OCI-LY7 (cell line): ENCODE measurements around the gene UBE2L3.
A peak's percentile ranks its signal among the peaks of the same experiment; 100 is the strongest.

Source experiments
- CTCF ChIP-seq: fragments of 200-600 bp; sonication (generic); conservative IDR thresholded peaks from 2 replicates; pipeline ENCODE4 v1.5.1; 2014; ENCODE audit warnings: mild to moderate bottlenecking, antibody characterized with exemption, low read length, moderate library complexity, mixed read lengths
- EZH2phosphoT487 ChIP-seq: fragments of 200-600 bp; sonication (generic); IDR thresholded peaks from 2 replicates; pipeline ENCODE4 v1.6.1; 2018; ENCODE audit warnings: low read depth, borderline replicate concordance, mild to moderate bottlenecking, mixed run types, antibody characterized with exemption, low read length, moderate library complexity, mixed read lengths

- peak; percentile 91 for TF ChIP-seq CTCF
- no peak for TF ChIP-seq EZH2phosphoT487
Measured at GRCh38 chr22:21646608-21647590, 79.4 kb downstream of the UBE2L3 start.
